Left cardiac atrium (tissue), 4 donors: Measurements from ENCODE around the gene ATP1A3. TPM values are rescaled to one million over a fixed set of nuclear protein-coding genes. Genes with fewer than 3 reads are reported as not detected.

ENCODE experiments used
- ATAC-seq, 2 donors: fragments of 200-7000 bp; cut with Tn5 transposase; one replicate each; pipeline ENCODE4 v1.9.1; 2020; ENCODE audit warnings: mild to moderate bottlenecking in 2 of 2, moderate library complexity in 2 of 2
- DNase-seq: peaks from one replicate; pipeline ENCODE4 v3.0.0-alpha.2; 2020
- intact Hi-C, 2 donors: fragments of 100-400 bp; cut with DNase I; formaldehyde crosslinking; loops; one replicate each; pipeline versions ENCODE4 v1.14.1 to v1.15.1; 2022 to 2023
- total RNA-seq, 2 donors: library from RNA; stranded (reverse); fragmentation: NEBNext Ultra II Directional; extraction: Animal tissue kit (Norgen Biotek cat#: 25700); gene quantifications; one replicate each; pipeline ENCODE4 v1.2.1, GENCODE V29; 2021
- donor health status: DM: no; HTN: yes; CAD: no.
- donor health status: DM: no; HTN: yes; CAD: no; lungs with severe emphysema.
- donor health status: DM: yes; HTN: yes; CAD: no.
- donor health status: Dilated cardiomyopathy.

Gene ATP1A3
- total RNA-seq, 2 donors from 2014 or later: 235 to 274 TPM

DNA sequence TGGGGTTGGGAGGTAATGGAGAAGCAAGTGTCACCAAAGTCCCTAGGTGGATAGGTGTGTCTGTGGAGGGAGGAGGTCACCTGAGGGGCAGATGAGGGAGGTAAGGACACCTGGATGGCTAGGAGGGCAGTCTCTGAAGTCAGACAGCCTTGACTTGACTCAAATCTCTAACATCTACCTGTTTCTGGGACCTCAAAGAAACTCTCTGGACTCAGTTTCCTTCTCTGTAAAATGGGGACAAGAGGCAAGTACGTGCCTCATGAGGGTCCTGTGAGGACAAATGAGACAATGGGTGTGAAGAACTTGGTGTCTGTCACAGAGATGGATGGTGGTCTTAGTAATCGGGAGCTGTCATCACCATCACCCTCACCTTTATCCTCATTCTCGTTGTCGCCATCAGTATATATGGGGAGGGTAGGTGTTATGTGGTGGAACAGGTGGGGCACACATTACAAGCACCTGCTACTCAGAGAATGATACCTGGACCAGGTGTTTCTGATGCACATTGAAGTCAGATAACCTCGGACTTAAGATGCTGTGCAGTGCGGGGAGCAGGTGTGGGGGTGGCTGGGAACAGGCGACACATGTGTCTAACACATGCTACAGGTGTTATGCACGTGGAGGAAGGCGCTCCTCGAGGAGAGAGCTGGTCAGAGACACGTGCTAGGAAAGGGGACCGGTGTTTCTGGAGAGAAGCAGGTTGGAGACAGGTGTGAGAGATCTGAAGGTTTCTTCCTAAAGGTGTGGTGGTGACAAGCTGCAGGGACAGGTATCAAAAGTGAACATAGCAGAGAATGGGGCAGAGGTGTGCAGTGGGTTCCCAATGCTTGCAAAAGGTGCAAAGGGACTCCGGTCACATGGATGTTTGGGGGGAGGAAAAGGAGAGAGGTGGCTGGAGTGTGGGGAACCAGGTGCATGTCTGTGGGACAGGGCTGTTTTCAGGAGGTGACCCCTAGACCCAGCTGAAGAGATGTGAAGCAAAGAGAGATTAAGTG, 69.6 kb downstream of the ATP1A3 start:
- intact Hi-C loops: no loop called here
- DNase-seq (no peak), ATAC-seq (no peak)

GRCh38 chr19:41923045-41923788, 70.8 kb downstream of the ATP1A3 start:
- ATAC-seq (no peak), DNase-seq (no peak)
- intact Hi-C loops: no loop called here

DNA sequence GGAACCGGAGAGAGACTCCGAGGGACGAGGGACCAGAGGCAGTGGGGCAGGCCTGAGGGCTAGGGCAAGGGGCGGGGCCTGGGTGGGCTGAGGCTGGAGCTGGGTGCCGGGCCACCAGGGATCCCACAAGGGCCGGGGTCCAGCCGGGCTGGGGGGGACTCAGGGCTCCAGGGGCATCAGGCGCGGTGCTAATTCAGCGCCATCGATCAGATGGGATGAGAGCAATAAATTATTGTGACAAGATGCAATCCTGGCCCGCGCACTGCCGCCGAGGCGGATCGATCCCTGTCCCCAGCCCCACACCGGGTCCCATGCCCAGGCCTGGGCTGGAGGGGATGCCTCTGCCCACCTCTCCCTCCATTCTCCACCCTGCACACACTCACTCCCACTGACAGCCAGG, 71.4 kb downstream of the ATP1A3 start:
- ATAC-seq: no peak
- DNase-seq: no peak
- intact Hi-C loops: no loop called here

- ATAC-seq (no peak), DNase-seq (no peak)
- intact Hi-C loops: no loop called here
Observed at GRCh38 chr19:41921577-41922576, 72.2 kb downstream of the ATP1A3 start.

GRCh38 chr19:41920882-41921576, 73.0 kb downstream of the ATP1A3 start:
- intact Hi-C loops: no loop called here
- DNase-seq (no peak), ATAC-seq (no peak)

DNA sequence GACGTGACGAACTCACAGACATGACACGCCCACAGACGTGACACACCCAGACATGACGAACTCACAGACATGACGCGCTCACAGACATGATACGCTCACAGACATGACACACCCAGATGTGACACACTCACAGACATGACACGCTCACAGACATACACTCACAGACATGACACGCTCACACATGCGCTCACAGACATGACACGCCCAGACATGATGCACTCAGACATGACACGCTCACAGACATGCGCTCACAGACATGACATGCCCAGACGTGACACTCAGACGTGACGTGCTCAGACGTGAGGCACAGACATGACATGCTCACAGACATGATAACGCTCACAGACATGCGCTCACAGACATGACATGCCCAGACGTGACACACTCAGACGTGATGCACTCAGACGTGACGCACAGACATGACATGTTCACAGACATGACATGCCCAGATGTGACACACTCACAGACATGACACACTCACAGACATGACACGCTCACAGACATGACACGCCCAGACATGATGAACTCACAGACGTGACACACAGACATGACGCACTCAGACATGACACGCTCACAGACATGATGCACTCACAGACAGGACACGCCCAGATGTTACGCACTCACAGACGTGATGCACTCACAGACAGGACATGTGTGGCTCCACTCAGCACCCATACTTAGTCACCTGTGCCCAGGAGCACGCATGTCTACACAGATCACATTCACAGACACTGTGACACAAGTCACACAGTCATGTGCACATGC, 73.9 kb downstream of the ATP1A3 start:
- intact Hi-C loops: no loop called here
- DNase-seq: no peak
- ATAC-seq: no peak

DNA sequence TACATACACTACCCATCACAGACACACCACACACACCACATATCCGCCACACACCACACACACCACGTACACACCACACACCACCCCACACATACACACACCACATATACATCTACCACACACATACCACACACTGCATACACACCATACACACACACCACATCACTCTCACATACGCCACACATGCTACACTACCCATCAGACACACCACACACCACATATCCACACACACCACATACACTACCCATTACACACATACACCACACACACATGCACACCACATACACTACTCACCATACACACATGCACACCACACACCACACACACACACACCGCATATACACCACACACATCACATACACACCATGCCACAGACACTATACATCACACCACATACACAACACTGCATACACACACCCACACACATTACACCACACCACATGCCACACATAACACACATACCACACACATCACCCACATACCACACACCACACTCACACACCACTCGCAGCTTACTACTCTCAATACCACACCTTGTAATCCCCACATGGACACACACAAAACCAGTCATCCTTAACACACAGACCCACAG, 75.3 kb downstream of the ATP1A3 start:
- intact Hi-C loops: no loop called here
- DNase-seq (no peak), ATAC-seq (no peak)

- DNase-seq (no peak), ATAC-seq (no peak)
- intact Hi-C loops: no loop called here
Observed at GRCh38 chr19:41918095-41918494, 75.9 kb downstream of the ATP1A3 start.

- DNase-seq: no peak
- no peak for ATAC-seq
- intact Hi-C loops: no loop called here
Observed at GRCh38 chr19:41917676-41918075, 76.4 kb downstream of the ATP1A3 start.

Other genes starting within 250 kb of the ATP1A3 start
- gene CEACAM6, start 238.7 kb downstream of the ATP1A3 start, total RNA-seq: under 1 TPM in 1 of 2 donors, not detected in 1; 0.08 TPM
- gene CEACAM3, start 197.6 kb downstream of the ATP1A3 start, total RNA-seq: under 1 TPM; 0.29 to 0.60 TPM
- not detected for gene LYPD4, start 149.5 kb downstream of the ATP1A3 start, total RNA-seq
- not detected for gene DMRTC2, start 149.2 kb downstream of the ATP1A3 start, total RNA-seq
- gene RPS19, start 134.0 kb downstream of the ATP1A3 start, total RNA-seq: 100 to 1,000 TPM; 811 to 841 TPM
- under 1 TPM; 0.24 to 0.68 TPM for gene CD79A, start 117.0 kb downstream of the ATP1A3 start, total RNA-seq
- 10 to 100 TPM; 47.0 to 59.1 TPM for gene ARHGEF1, start 111.0 kb downstream of the ATP1A3 start, total RNA-seq
- under 1 TPM in 1 of 2 donors, not detected in 1; 0.16 TPM for gene ERFL, start 65.8 kb downstream of the ATP1A3 start, total RNA-seq
- 100 to 1,000 TPM in 1 of 2 donors, 10 to 100 TPM in 1; 91.4 to 117 TPM for gene RABAC1, start 34.9 kb downstream of the ATP1A3 start, total RNA-seq
- 10 to 100 TPM; 12.0 to 12.6 TPM for gene GRIK5, start 76.0 kb upstream of the ATP1A3 start, total RNA-seq
- gene ZNF574, start 81.9 kb upstream of the ATP1A3 start, total RNA-seq: 1 to 10 TPM; 8.3 to 9.1 TPM
- gene POU2F2, start 138.2 kb upstream of the ATP1A3 start, total RNA-seq: 1 to 10 TPM; 1.1 to 1.2 TPM
- gene DEDD2, start 223.4 kb upstream of the ATP1A3 start, total RNA-seq: 10 to 100 TPM; 10.7 to 17.6 TPM
- 1 to 10 TPM; 5.1 to 6.6 TPM for gene ZNF526, start 226.1 kb upstream of the ATP1A3 start, total RNA-seq
- 10 to 100 TPM; 31.7 to 34.4 TPM for gene GSK3A, start 248.4 kb upstream of the ATP1A3 start, total RNA-seq